GM19328 (cell line): Measurements from ENCODE around the gene SERPINA9.

ENCODE experiments used
- ATAC-seq: cut with Tn5 transposase; IDR thresholded peaks from one replicate; pipeline ENCODE4 v1.9.1; 2021; ENCODE audit warnings: mild to moderate bottlenecking, moderate library complexity; ENCODE audit not compliant: unreplicated experiment

Gene SERPINA9

GRCh38 chr14:94464290-94464689 is 11.7 kb downstream of the SERPINA9 start:
- ATAC-seq, result no peak

GRCh38 chr14:94462763-94463572 is 13.0 kb downstream of the SERPINA9 start:
- ATAC-seq, result no peak

GRCh38 chr14:94462219-94462551 is 13.8 kb downstream of the SERPINA9 start:
- ATAC-seq, result no peak

GRCh38 chr14:94461526-94462218 is 14.3 kb downstream of the SERPINA9 start:
- no peak for ATAC-seq

GRCh38 chr14:94460631-94461416 is 15.2 kb downstream of the SERPINA9 start:
- no peak for ATAC-seq

- ATAC-seq, result no peak
Measured at GRCh38 chr14:94458558-94459205, 17.3 kb downstream of the SERPINA9 start.

GRCh38 chr14:94458096-94458495 is 17.9 kb downstream of the SERPINA9 start:
- no peak for ATAC-seq

GRCh38 chr14:94455928-94456327 is 20.1 kb downstream of the SERPINA9 start:
- ATAC-seq, result no peak

GRCh38 chr14:94451826-94452225 is 24.2 kb downstream of the SERPINA9 start:
- no peak for ATAC-seq

GRCh38 chr14:94451091-94451771 is 24.8 kb downstream of the SERPINA9 start:
- ATAC-seq, result no peak

- ATAC-seq, result no peak
Measured at GRCh38 chr14:94450722-94451090, 25.3 kb downstream of the SERPINA9 start.

- ATAC-seq, result no peak
Measured at GRCh38 chr14:94449930-94450329, 26.1 kb downstream of the SERPINA9 start.

GRCh38 chr14:94448071-94448808 is 27.8 kb downstream of the SERPINA9 start:
- no peak for ATAC-seq

GRCh38 chr14:94447206-94447605 is 28.8 kb downstream of the SERPINA9 start:
- no peak for ATAC-seq

- ATAC-seq, result no peak
Measured at GRCh38 chr14:94446126-94446525, 29.9 kb downstream of the SERPINA9 start.

- ATAC-seq, result no peak
Measured at GRCh38 chr14:94445003-94445402, 31.0 kb downstream of the SERPINA9 start.

GRCh38 chr14:94441531-94442205 is 34.3 kb downstream of the SERPINA9 start:
- ATAC-seq, result no peak

- ATAC-seq, result no peak
Measured at GRCh38 chr14:94441130-94441529, 34.9 kb downstream of the SERPINA9 start.

- ATAC-seq, result no peak
Measured at GRCh38 chr14:94439453-94440057, 36.4 kb downstream of the SERPINA9 start.
